SH-SY5Y (cell line): ENCODE results near the gene HOOK2.

Source experiments
- GATA2 ChIP-seq: IDR thresholded peaks from 2 replicates; pipeline ENCODE4 v1.6.1; 2011; ENCODE audit warnings: mild to moderate bottlenecking, low read depth, low read length
- GATA3 ChIP-seq: IDR thresholded peaks from 2 replicates; pipeline ENCODE4 v1.6.1; 2011; ENCODE audit warnings: low read depth, mild to moderate bottlenecking, low read length, moderate library complexity

DNA sequence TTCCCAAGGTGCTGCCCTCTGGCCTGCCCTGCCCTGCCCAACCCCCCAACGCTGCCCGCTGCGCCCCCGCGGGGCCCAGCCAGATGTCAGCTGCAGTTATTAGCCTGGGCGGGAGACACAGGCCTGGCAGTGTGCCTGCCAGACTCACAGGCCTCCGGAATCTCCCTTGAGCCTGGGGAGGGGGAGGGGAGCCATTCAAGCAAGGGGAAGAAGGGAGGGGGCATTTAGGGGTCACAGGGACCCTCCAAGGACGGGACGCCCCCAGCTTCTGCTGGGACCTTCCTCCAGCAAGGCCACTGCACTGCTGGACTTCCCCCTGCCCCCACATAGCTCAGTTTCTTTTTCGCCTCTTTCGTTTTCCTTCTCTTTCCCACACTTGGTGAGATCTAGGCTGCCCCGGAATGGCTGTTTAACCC, 13.3 kb upstream of the HOOK2 start:
- no peak for TF ChIP-seq GATA2
- TF ChIP-seq GATA3, result no peak
